HEK293 (cell line): ENCODE measurements around the gene FAM229A.

Source experiments
- CTCF ChIP-seq: fragments of 450-650 bp; formaldehyde crosslinking; IDR thresholded peaks from 2 replicates; pipeline ENCODE4 v1.5.1; 2016; ENCODE audit warnings: missing biosample characterization, missing genetic modification characterization
- MYNN ChIP-seq: fragments of 450-650 bp; formaldehyde crosslinking; IDR thresholded peaks from 2 replicates; pipeline ENCODE4 v1.5.1; 2016; ENCODE audit warnings: missing biosample characterization, missing genetic modification characterization, borderline replicate concordance

DNA sequence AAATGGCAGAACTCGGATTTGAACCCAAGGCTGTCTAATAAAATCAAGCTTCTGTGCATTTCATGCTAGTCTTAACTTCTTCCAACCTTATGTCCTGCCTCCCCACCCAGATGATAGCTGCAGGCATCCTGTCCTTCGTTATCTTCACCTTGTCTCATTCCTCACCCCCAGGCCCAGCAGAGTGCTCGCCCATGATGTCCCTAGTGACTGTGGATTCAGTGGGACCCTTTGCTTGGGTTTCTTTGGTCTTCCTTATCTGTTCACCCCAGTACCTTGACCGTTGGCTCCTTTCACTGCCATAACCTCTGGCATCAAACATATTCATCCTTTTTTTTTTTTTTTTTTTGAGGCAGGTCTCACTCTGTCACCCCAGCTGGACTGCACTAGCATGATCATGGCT is 37.6 kb upstream of the FAM229A start:
- TF ChIP-seq MYNN (tag by site-specific recombination) (no peak), CTCF (tag by site-specific recombination) (no peak)
